ENCODE results near the gene FOXN1. TPM values are rescaled to one million over a fixed set of nuclear protein-coding genes. Genes with fewer than 3 reads are reported as not detected.

Gene FOXN1, protein sequence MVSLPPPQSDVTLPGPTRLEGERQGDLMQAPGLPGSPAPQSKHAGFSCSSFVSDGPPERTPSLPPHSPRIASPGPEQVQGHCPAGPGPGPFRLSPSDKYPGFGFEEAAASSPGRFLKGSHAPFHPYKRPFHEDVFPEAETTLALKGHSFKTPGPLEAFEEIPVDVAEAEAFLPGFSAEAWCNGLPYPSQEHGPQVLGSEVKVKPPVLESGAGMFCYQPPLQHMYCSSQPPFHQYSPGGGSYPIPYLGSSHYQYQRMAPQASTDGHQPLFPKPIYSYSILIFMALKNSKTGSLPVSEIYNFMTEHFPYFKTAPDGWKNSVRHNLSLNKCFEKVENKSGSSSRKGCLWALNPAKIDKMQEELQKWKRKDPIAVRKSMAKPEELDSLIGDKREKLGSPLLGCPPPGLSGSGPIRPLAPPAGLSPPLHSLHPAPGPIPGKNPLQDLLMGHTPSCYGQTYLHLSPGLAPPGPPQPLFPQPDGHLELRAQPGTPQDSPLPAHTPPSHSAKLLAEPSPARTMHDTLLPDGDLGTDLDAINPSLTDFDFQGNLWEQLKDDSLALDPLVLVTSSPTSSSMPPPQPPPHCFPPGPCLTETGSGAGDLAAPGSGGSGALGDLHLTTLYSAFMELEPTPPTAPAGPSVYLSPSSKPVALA
- not detected in 2 replicates for total RNA-seq (2016; rRNA removed; fragmentation: Illumina TruSeq; extraction: Trizol)
- not detected in 2 replicates for total RNA-seq (2016; cell fraction: cytosol; rRNA removed; fragmentation: Illumina TruSeq; extraction: Trizol; ENCODE audit: low read depth)
- total RNA-seq (2016; cell fraction: insoluble cytoplasmic fraction; rRNA removed; fragmentation: Illumina TruSeq; extraction: Trizol): not detected in 2 replicates
- total RNA-seq (2016; cell fraction: membrane; rRNA removed; fragmentation: Illumina TruSeq; extraction: Trizol): not detected in 2 replicates
- not detected in 2 replicates for total RNA-seq (2016; cell fraction: nucleus; rRNA removed; fragmentation: Illumina TruSeq; extraction: Trizol)
- 0.01 TPM in 1 of 2 replicates, not detected in the other for polyA plus RNA-seq (2011; rRNA removed)
- polyA plus RNA-seq (2011; cell fraction: cytosol; rRNA removed): not detected in 2 replicates
- polyA plus RNA-seq (2011; cell fraction: nucleus; rRNA removed): 0.10 TPM in 1 of 2 replicates, not detected in the other
- polyA plus RNA-seq (2012): 0.07 TPM in 1 of 2 replicates, not detected in the other
- polyA plus RNA-seq (2016; cell fraction: cytosol; fragmentation: Illumina TruSeq; extraction: Trizol; ENCODE audit: low read depth): not detected in 2 replicates
- not detected in 2 replicates for polyA plus RNA-seq (2016; cell fraction: insoluble cytoplasmic fraction; fragmentation: Illumina TruSeq; extraction: Trizol; ENCODE audit: low read depth)
- not detected in 2 replicates for polyA plus RNA-seq (2016; cell fraction: membrane; fragmentation: Illumina TruSeq; extraction: Trizol; ENCODE audit: low read depth)
- not detected in 2 replicates for polyA plus RNA-seq (2016; cell fraction: nucleus; fragmentation: Illumina TruSeq; extraction: Trizol; ENCODE audit: insufficient read depth, low read depth)
- 0.30 TPM in 1 of 2 replicates, not detected in the other for polyA minus RNA-seq (2011; rRNA and poly(A)+ RNA removed; ENCODE audit: low replicate concordance)
- not detected in 2 replicates for polyA minus RNA-seq (2011; cell fraction: cytosol; rRNA and poly(A)+ RNA removed)
- not detected in 2 replicates for polyA minus RNA-seq (2011; cell fraction: nucleus; rRNA and poly(A)+ RNA removed)
- Bru-seq, nascent RNA: percentile 6 among the genes with signal in this experiment
- not detected for BruChase-seq, experiment 1, labeled RNA remaining after a 6-hour chase
- not detected for BruChase-seq, experiment 2, labeled RNA remaining after a 2-hour chase
- long read RNA-seq, experiment 1: 0 reads
- long read RNA-seq, experiment 2: 0 reads

DNA sequence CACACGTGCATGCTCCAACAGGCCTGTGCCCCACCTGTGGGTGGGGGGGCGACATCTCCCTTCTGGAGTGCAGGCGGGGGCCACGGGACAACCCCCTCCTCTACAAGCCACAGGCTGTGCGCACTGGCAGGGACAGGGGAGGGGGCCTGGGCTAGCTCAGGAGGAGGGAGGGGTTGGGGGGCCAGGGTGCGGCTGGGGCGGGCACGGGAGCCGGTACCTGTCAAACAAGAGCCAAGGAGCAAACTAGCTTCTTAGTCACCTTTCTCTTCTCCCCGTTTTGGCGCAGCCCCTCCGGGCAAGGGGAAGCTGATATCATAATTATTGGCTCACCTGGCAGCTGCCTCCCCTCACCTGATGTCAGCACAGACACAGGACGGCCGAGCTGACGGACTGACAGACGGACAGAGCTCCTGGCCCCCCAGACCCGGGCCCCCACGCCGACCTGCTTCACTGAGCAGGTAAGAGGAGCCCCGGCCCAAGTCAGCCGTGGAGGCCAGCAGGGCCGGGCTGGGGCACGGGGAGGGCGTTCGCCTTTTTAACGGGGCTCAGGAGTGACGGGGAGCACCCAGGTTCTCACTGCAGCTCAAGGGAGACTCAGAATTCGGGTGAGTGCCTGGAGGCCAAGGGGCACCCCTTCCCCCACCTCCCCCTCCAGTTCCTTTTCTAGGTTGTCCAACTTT, at the start of gene FOXN1:
Gene FOXN1, plus strand, starts transcription at position 363 of the 680 bp plus-strand sequence. CDS start 17,622 bp downstream, outside the sequence.
- peaks cover 9 to 66% of the 10 kb centered on the region in 2 experiments for H3K27me3 ChIP-seq (ENCODE audit: control insufficient read depth in 1 of 2, insufficient read depth in 2 of 2, low read length in 2 of 2)
- FAIRE-seq: no peak
- no peaks in the 10 kb centered on the region for H3K4me1 ChIP-seq (ENCODE audit: insufficient read depth, low read length)
- intact Hi-C loops (cut with micrococcal nuclease; ENCODE audit: unreplicated experiment): no loop called here
- BruUV-seq (replicated peaks): no TSS peak
- ChIA-PET CTCF (ENCODE audit: low intra/inter-chr PET ratio, low total read pairs) (no interaction called here), POLR2A (no interaction called here)
- DNase-seq (ENCODE audit: low spot score): no peak
- no peak within 1 kb of the TSS for H3K27ac ChIP-seq (ENCODE audit: extremely low read length, insufficient read depth, low read length)
- no peak within 1 kb of the TSS for H3K9ac ChIP-seq (ENCODE audit: insufficient read depth, low read depth, low read length)
- TF ChIP-seq ZNF660 (CRISPR knock-in tag; IDR thresholded peaks at IDR 0.05; ENCODE audit: borderline replicate concordance, low read depth) (no peak), ZNF468 (CRISPR knock-in tag; IDR thresholded peaks at IDR 0.05) (no peak), HOXA9 (CRISPR knock-in tag; IDR thresholded peaks at IDR 0.05; ENCODE audit: borderline replicate concordance) (no peak), ZNF644 (CRISPR knock-in tag; IDR thresholded peaks at IDR 0.05; ENCODE audit: low read depth) (no peak), ZFP90 (CRISPR knock-in tag; IDR thresholded peaks at IDR 0.05; ENCODE audit: borderline replicate concordance) (no peak), MLX (CRISPR knock-in tag; IDR thresholded peaks at IDR 0.05) (no peak), PHF5A (CRISPR knock-in tag; IDR thresholded peaks at IDR 0.05; ENCODE audit: low read depth, unreplicated experiment) (no peak), ZNF33B (CRISPR knock-in tag; IDR thresholded peaks at IDR 0.05) (no peak), ZNF3 (CRISPR knock-in tag; IDR thresholded peaks at IDR 0.05) (no peak)
- TF ChIP-seq, protein P1, sequence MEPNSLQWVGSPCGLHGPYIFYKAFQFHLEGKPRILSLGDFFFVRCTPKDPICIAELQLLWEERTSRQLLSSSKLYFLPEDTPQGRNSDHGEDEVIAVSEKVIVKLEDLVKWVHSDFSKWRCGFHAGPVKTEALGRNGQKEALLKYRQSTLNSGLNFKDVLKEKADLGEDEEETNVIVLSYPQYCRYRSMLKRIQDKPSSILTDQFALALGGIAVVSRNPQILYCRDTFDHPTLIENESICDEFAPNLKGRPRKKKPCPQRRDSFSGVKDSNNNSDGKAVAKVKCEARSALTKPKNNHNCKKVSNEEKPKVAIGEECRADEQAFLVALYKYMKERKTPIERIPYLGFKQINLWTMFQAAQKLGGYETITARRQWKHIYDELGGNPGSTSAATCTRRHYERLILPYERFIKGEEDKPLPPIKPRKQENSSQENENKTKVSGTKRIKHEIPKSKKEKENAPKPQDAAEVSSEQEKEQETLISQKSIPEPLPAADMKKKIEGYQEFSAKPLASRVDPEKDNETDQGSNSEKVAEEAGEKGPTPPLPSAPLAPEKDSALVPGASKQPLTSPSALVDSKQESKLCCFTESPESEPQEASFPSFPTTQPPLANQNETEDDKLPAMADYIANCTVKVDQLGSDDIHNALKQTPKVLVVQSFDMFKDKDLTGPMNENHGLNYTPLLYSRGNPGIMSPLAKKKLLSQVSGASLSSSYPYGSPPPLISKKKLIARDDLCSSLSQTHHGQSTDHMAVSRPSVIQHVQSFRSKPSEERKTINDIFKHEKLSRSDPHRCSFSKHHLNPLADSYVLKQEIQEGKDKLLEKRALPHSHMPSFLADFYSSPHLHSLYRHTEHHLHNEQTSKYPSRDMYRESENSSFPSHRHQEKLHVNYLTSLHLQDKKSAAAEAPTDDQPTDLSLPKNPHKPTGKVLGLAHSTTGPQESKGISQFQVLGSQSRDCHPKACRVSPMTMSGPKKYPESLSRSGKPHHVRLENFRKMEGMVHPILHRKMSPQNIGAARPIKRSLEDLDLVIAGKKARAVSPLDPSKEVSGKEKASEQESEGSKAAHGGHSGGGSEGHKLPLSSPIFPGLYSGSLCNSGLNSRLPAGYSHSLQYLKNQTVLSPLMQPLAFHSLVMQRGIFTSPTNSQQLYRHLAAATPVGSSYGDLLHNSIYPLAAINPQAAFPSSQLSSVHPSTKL (CRISPR knock-in tag; IDR thresholded peaks at IDR 0.05): no peak
- 32% methylated on average over 8 of the region's 28 CpGs for WGBS (ENCODE audit: low lambda C conversion rate)
- H3K79me2 ChIP-seq (ENCODE audit: insufficient read depth, low read length): no peaks in the 10 kb centered on the region
- in situ Hi-C loops (cut with HindIII; ENCODE audit: extremely low pct_ligation_motif_present, low pct_unique_long_range_greater_than_20kb): no loop called here
- H3K4me2 ChIP-seq (ENCODE audit: low read depth, low read length): no peak within 1 kb of the TSS
- no peaks in the 10 kb centered on the region for H3K36me3 ChIP-seq (replicated peaks in 1 of 2; ENCODE audit: control insufficient read depth in 1 of 2, insufficient read depth in 2 of 2, low read length in 2 of 2)
- no peaks in the 10 kb centered on the region for H4K20me1 ChIP-seq (ENCODE audit: insufficient read depth, low read length)
- no peaks in the 10 kb centered on the region for H3K9me3 ChIP-seq (ENCODE audit: low read length)
- no peak for ATAC-seq
- H2AFZ ChIP-seq (ENCODE audit: low read length): no peak within 1 kb of the TSS
- no peak within 1 kb of the TSS for H3K4me3 ChIP-seq (replicated peaks in 1 of 3; ENCODE audit: insufficient read depth in 1 of 3, low read depth in 2 of 3, low read length in 3 of 3)

Measured in HepG2 (cell line).